Adrenal gland (tissue), 12 donors: ENCODE data around the gene FLVCR2. TPM values are rescaled to one million over a fixed set of nuclear protein-coding genes. Genes with fewer than 3 reads are reported as not detected.

ENCODE experiments used
- DNase-seq, 7 donors: peaks; one replicate each; pipeline ENCODE4 v3.0.0-alpha.2; 2019 to 2020
- H3K27ac ChIP-seq, 5 donors: fragments of 200-600 bp; sonication (generic) in 4 of 5; 1 replicate in 3 of 5; 2 replicates in 2 of 5; pipeline versions ENCODE4 v1.5.1 to v1.8.0; 2016 to 2020; ENCODE audit warnings: mild to moderate bottlenecking in 1 of 5
- H3K27me3 ChIP-seq: fragments of 200-600 bp; 2 replicates; pipeline ENCODE4 v1.8.0; 2021
- H3K36me3 ChIP-seq, 2 donors: fragments of 200-600 bp; replicated peaks in 1 of 2; 1 replicate in 1 of 2; 2 replicates in 1 of 2; pipeline versions ENCODE4 v1.5.1 to v1.8.0; 2018 to 2022
- H3K4me1 ChIP-seq, 2 donors: fragments of 200-600 bp; replicated peaks in 1 of 2; 1 replicate in 1 of 2; 2 replicates in 1 of 2; pipeline versions ENCODE4 v1.5.1 to v1.8.0; 2018 to 2021
- H3K4me3 ChIP-seq, 4 donors: fragments of 200-600 bp; sonication (generic) in 3 of 4; one replicate each; pipeline ENCODE4 v1.5.1; 2016 to 2018
- H3K9me3 ChIP-seq, 3 donors: fragments of 200-600 bp; sonication (generic) in 1 of 3; replicated peaks in 1 of 3; 1 replicate in 2 of 3; 2 replicates in 1 of 3; pipeline versions ENCODE4 v1.5.1 to v1.8.0; 2016 to 2021
- POLR2A ChIP-seq, 2 donors: fragments of 450-650 bp; IDR thresholded peaks; one replicate each; pipeline ENCODE4 v1.6.1; 2017; ENCODE audit warnings: antibody characterized with exemption in 2 of 2, mild to moderate bottlenecking in 2 of 2, moderate library complexity in 1 of 2
- WGBS, 4 donors: extraction: QIAGEN DNeasy Blood & Tissue Kit in 2 of 4; methylation state at CpG; one replicate each; pipeline versions ENCODE4 v1.1.5 to v1.1.7; 2013 to 2017; 5-methylcytosine and 5-hydroxymethylcytosine counted together
- intact Hi-C, 2 donors: fragments of 100-400 bp; cut with DNase I; formaldehyde crosslinking; loops; one replicate each; pipeline versions ENCODE4 v1.14.1 to v1.15.0; 2022 to 2023
- polyA plus RNA-seq, 3 donors: library from polyadenylated mRNA; stranded (reverse); fragments of 200-250 nt in 2 of 3; fragments of 350-450 nt in 1 of 3; fragmentation: Illumina TruSeq in 1 of 3; extraction: RNeasy Lipid Tissue Mini Kit (QIAGEN cat#74804) in 1 of 3; gene quantifications; one replicate each; pipeline ENCODE4 v1.2.3, GENCODE V29; 2013 to 2014
- total RNA-seq, 9 donors: library from RNA; depleted of rRNA in 4 of 9; stranded (reverse); fragments of >200 nt in 4 of 9; fragments of 120-200 nt in 1 of 9; fragmentation: NEBNext Ultra II Directional in 1 of 9; extraction: Animal tissue kit (Norgen Biotek cat#: 25700) in 1 of 9; gene quantifications; one replicate each; pipeline versions ENCODE4 v1.1.0 to v1.2.4, GENCODE V29; 2013 to 2023
- TF ChIP-seq, protein P1 (sequence below), 6 experiments: fragments of 450-650 bp in 4 of 6; fragments of 200-600 bp in 2 of 6; sonication (generic) in 1 of 6; IDR thresholded peaks; 1 replicate in 5 of 6; 2 replicates in 1 of 6; pipeline versions ENCODE4 v1.5.1 to v1.8.0; 2016 to 2021; ENCODE audit warnings: antibody characterized with exemption in 6 of 6, mild to moderate bottlenecking in 2 of 6, moderate library complexity in 1 of 6
- donor health status: healthy with polysubstance abuse.
- donor health status: Bipolar disorder and iron deficiency.
- donor health status: DM: yes; HTN: yes; CAD: no.
- donor health status: DM: no; HTN: no; CAD: no.
- donor health status: DM: no; HTN: no; CAD: no.
- donor health status: DM: yes; HTN: yes; CAD: no.

FLVCR2 gene
- total and polyA plus RNA-seq, 12 donors: 8.8 to 428 (median 25.4) TPM

DNA sequence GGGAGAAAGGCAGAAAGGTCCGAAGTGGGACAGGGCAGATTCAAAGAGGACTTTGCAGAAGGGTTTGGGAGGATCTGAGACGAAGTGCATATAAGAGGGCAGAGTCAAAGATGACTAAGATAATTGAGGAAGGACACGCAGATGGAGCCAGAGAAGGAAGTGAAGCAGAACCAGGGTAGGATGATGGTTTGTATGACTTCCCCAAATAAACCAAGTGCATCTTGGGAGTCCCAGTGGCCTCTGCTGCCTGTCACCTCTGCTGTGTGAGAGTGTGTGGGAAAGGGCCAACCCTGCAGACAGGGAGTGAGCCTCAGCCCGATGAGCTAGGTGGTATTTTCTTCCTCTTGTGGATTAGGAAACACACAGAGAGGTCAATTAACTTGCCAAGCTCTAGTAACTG, 36.8 kb downstream of the FLVCR2 start:
- H3K27ac ChIP-seq: peak overlapping the region; percentile 10 to 70 (median 46)
- TF ChIP-seq POLR2A (IDR thresholded peaks at IDR 0.05): no peak
- TF ChIP-seq, protein P1, sequence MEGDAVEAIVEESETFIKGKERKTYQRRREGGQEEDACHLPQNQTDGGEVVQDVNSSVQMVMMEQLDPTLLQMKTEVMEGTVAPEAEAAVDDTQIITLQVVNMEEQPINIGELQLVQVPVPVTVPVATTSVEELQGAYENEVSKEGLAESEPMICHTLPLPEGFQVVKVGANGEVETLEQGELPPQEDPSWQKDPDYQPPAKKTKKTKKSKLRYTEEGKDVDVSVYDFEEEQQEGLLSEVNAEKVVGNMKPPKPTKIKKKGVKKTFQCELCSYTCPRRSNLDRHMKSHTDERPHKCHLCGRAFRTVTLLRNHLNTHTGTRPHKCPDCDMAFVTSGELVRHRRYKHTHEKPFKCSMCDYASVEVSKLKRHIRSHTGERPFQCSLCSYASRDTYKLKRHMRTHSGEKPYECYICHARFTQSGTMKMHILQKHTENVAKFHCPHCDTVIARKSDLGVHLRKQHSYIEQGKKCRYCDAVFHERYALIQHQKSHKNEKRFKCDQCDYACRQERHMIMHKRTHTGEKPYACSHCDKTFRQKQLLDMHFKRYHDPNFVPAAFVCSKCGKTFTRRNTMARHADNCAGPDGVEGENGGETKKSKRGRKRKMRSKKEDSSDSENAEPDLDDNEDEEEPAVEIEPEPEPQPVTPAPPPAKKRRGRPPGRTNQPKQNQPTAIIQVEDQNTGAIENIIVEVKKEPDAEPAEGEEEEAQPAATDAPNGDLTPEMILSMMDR (IDR thresholded peaks at IDR 0.05): no peak

DNA sequence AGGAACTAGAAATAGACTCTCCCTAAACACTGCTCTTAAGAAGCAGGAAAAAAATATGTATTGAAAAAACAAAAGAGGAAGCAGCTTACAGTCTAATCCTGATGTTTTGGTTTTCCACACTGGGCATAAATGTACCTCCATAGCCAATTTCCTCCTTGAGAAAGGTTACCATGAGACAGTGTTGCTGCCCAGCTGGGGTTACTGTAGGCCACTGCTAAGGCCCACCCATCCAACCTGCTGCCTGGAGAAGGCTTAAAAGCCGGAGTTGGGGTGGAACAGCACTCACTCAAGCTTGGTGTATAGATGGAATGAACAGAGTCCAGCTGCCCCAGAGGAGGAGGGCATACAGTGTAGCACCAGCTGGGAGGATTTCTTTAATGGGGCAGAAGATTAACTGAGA, 41.1 kb downstream of the FLVCR2 start:
- DNase-seq: peak in 1 of 7 donors; percentile 34
- WGBS, 4 donors: 77 to 100% (median 79%) methylated on average over 1 of the region's 1 CpG
- intact Hi-C loops: no loop called here
- TF ChIP-seq POLR2A (IDR thresholded peaks at IDR 0.05): no peak
- TF ChIP-seq, protein P1 (IDR thresholded peaks at IDR 0.05): no peak
- Histone ChIP-seq H3K4me3 (no peak overlapping the region), H3K36me3 (no peaks in the 10 kb centered on the region), H3K27me3 (no peaks in the 10 kb centered on the region), H3K9me3 (no peaks in the 10 kb centered on the region), H3K27ac (peak overlapping the region in 4 of 5 donors; percentile 31 to 79 (median 56)), H3K4me1 (peaks cover 14 to 23% of the 10 kb centered on the region in 2 donors)

More for the DNA sequence above, 36.8 kb downstream of the FLVCR2 start:
- intact Hi-C loops: no loop called here
- peaks cover 24 to 42% of the 10 kb centered on the region in 2 donors for H3K4me1 ChIP-seq
- no peaks in the 10 kb centered on the region for H3K9me3 ChIP-seq
- peak in 4 of 7 donors; percentile 30 to 55 (median 44) for DNase-seq
- WGBS, 4 donors: 58 to 70% (median 65%) methylated on average over 4 of the region's 4 CpGs
- H3K27me3 ChIP-seq: no peaks in the 10 kb centered on the region
- H3K4me3 ChIP-seq: no peak overlapping the region
- H3K36me3 ChIP-seq: no peaks in the 10 kb centered on the region

DNA sequence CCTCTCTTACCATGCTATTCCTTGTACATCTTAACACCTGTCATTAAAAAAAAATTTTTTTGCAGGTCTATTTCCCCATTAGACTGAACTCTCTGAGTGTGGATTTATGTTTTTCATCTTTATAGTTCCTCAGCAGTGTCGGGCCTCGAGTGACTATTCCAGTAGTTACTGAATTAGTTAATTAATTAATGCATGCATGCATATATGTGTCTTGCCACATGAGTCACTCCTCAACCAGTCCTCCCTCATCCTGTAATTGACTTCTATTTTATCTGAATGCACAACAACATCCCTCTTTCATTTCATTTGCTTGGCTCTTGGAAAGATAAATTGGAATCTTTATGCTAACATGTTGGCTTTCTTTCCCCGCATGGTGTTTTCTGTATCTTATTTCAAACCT, 46.6 kb downstream of the FLVCR2 start:
- no peak for DNase-seq
- TF ChIP-seq, protein P1 (IDR thresholded peaks at IDR 0.05): no peak
- TF ChIP-seq POLR2A (IDR thresholded peaks at IDR 0.05): no peak
- Histone ChIP-seq H3K9me3 (no peaks in the 10 kb centered on the region), H3K27me3 (no peaks in the 10 kb centered on the region), H3K4me1 (peaks cover 8 to 13% of the 10 kb centered on the region in 2 donors), H3K4me3 (no peak overlapping the region), H3K27ac (peak overlapping the region in 1 of 5 donors; percentile 14), H3K36me3 (no peaks in the 10 kb centered on the region)
- intact Hi-C loops: no loop called here
- WGBS, 4 donors: 78 to 95% (median 88%) methylated on average over 3 of the region's 3 CpGs

DNA sequence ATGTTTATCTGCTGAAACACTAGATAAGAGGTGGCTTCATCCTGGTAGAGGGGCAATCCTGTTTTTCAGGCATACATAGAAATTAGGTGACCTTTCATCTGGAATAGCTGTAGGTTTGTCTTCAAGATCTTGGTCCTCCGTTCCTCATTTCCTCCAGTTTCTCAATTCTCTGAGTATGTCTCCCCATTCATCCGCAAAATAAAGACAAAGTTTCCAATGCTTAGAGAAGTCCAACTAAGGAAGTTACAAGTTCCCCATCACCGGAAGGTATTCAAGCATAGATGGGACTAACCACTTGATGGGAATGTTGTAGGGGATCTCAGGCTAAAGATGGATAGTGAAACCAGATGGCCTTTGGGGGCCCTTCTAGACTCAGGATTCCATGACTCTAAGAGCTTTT, 48.0 kb downstream of the FLVCR2 start:
- H3K9me3 ChIP-seq: no peaks in the 10 kb centered on the region
- no peaks in the 10 kb centered on the region for H3K27me3 ChIP-seq
- peak overlapping the region in 3 of 5 donors; percentile 18 to 39 (median 24) for H3K27ac ChIP-seq
- H3K4me1 ChIP-seq: peaks cover 0 to 4% of the 10 kb centered on the region in 2 donors
- TF ChIP-seq POLR2A (IDR thresholded peaks at IDR 0.05): no peak
- TF ChIP-seq, protein P1 (IDR thresholded peaks at IDR 0.05): no peak
- DNase-seq: no peak
- WGBS, 4 donors: 76 to 87% (median 83%) methylated on average over 3 of the region's 3 CpGs
- no peak overlapping the region for H3K4me3 ChIP-seq
- no peaks in the 10 kb centered on the region for H3K36me3 ChIP-seq
- intact Hi-C loops: no loop called here
